Right lobe of liver (tissue), 6 donors: ENCODE results near the gene PKD1. TPM values are rescaled to one million over a fixed set of nuclear protein-coding genes. Genes with fewer than 3 reads are reported as not detected.
"Not testable (repeated sequence)": the region's sequence is repeated elsewhere in the genome, so short reads cannot be mapped to it uniquely, and the experiment has no call there.

Source experiments
- ATAC-seq, 4 donors: fragments of 200-7000 bp; cut with Tn5 transposase; one replicate each; pipeline ENCODE4 v1.9.1; 2020; ENCODE audit warnings: mild to moderate bottlenecking in 4 of 4, moderate library complexity in 4 of 4
- DNase-seq, 3 donors: peaks; one replicate each; pipeline ENCODE4 v3.0.0-alpha.2; 2020
- H3K27ac ChIP-seq, 3 donors: fragments of 200-600 bp; one replicate each; pipeline ENCODE4 v1.8.0; 2022
- H3K27me3 ChIP-seq, 2 donors: fragments of 200-600 bp; one replicate each; pipeline ENCODE4 v1.8.0; 2022
- H3K36me3 ChIP-seq, 4 donors: fragments of 200-600 bp; sonication (generic) in 1 of 4; one replicate each; pipeline versions ENCODE4 v1.5.1 to v1.8.0; 2017 to 2022; ENCODE audit warnings: control low read depth in 1 of 4
- H3K4me1 ChIP-seq, 4 donors: fragments of 200-600 bp; sonication (generic) in 1 of 4; one replicate each; pipeline versions ENCODE4 v1.5.1 to v1.8.0; 2017 to 2022; ENCODE audit warnings: control low read depth in 1 of 4
- H3K4me3 ChIP-seq, 3 donors: fragments of 200-600 bp; one replicate each; pipeline ENCODE4 v1.8.0; 2022
- H3K9me3 ChIP-seq, 4 donors: fragments of 200-600 bp; sonication (generic) in 1 of 4; one replicate each; pipeline versions ENCODE4 v1.5.1 to v1.8.0; 2017 to 2022; ENCODE audit warnings: control low read depth in 1 of 4
- WGBS: methylation state at CpG from one replicate; pipeline ENCODE4 v1.1.6; 2018; ENCODE audit warnings: low coverage, low lambda C conversion rate; ENCODE audit not compliant: insufficient coverage; ENCODE audit errors: missing lambda C conversion rate; 5-methylcytosine and 5-hydroxymethylcytosine counted together
- intact Hi-C, 2 donors: fragments of 100-400 bp; cut with DNase I; formaldehyde crosslinking; loops; one replicate each; pipeline versions ENCODE4 v1.11.2 to v1.14.1; 2022
- total RNA-seq, 6 experiments: library from RNA; depleted of rRNA in 2 of 6; stranded (reverse); fragments of >200 nt in 2 of 6; fragmentation: NEBNext Ultra II Directional in 3 of 6; extraction: Animal tissue kit (Norgen Biotek cat#: 25700) in 3 of 6; gene quantifications; one replicate each; pipeline versions ENCODE4 v1.1.0 to v1.2.4, GENCODE V29; 2016 to 2023
- donor health status: DM: no; HTN: yes; CAD: no.
- donor health status: DM: no; HTN: no; CAD: no.
- donor health status: DM: no; HTN: no; CAD: no.
- donor health status: DM: no; HTN: yes; CAD: no.
- donor health status: DM: no; HTN: yes; CAD: no.

The PKD1 gene
- total RNA-seq, 6 experiments from 2014 or later = 28.5 to 58.2 (median 42.8) TPM

- peaks cover 0 to 18% (median 0%) of the 10 kb centered on the region in 4 donors for H3K36me3 ChIP-seq
- ATAC-seq, intact Hi-C loops, H3K4me1 ChIP-seq, H3K4me3 ChIP-seq, H3K27ac ChIP-seq, DNase-seq, H3K9me3 ChIP-seq, H3K27me3 ChIP-seq: not testable (repeated sequence)
- WGBS = no CpG with 5 or more reads among the region's 30 CpGs
These were observed 23.1 kb downstream of the PKD1 start for GRCh38 chr16:2112539-2113106.

- H3K27ac ChIP-seq, intact Hi-C loops, H3K4me1 ChIP-seq, H3K9me3 ChIP-seq, H3K27me3 ChIP-seq, H3K4me3 ChIP-seq, DNase-seq: not testable (repeated sequence)
- 90% methylated on average over 4 of the region's 65 CpGs for WGBS
- H3K36me3 ChIP-seq = peaks cover 0 to 18% (median 0%) of the 10 kb centered on the region in 4 donors
- ATAC-seq = peak in 1 of 4 donors; percentile 7
These were observed 24.0 kb downstream of the PKD1 start for GRCh38 chr16:2111412-2112335.

GRCh38 chr16:2111009-2111353 lies 24.7 kb downstream of the PKD1 start:
- DNase-seq, intact Hi-C loops, H3K27me3 ChIP-seq, H3K4me3 ChIP-seq, H3K9me3 ChIP-seq, H3K4me1 ChIP-seq, H3K27ac ChIP-seq: not testable (repeated sequence)
- WGBS = no CpG with 5 or more reads among the region's 36 CpGs
- peak in 1 of 4 donors; percentile 12 for ATAC-seq
- peaks cover 0 to 18% (median 0%) of the 10 kb centered on the region in 4 donors for H3K36me3 ChIP-seq

GRCh38 chr16:2110332-2111008 lies 25.2 kb downstream of the PKD1 start:
- H3K4me1 ChIP-seq, H3K27ac ChIP-seq, DNase-seq, H3K27me3 ChIP-seq, intact Hi-C loops, H3K4me3 ChIP-seq, H3K9me3 ChIP-seq: not testable (repeated sequence)
- no CpG with 5 or more reads among the region's 43 CpGs for WGBS
- ATAC-seq = peak in 3 of 4 donors; percentile 23 to 62 (median 41)
- peaks cover 0 to 18% (median 0%) of the 10 kb centered on the region in 4 donors for H3K36me3 ChIP-seq

GRCh38 chr16:2109872-2110271 lies 25.8 kb downstream of the PKD1 start:
- peak in 1 of 4 donors; percentile 14 for ATAC-seq
- H3K36me3 ChIP-seq = peaks cover 0 to 18% (median 0%) of the 10 kb centered on the region in 4 donors

GRCh38 chr16:2109271-2109580 lies 26.5 kb downstream of the PKD1 start:
- H3K4me1 ChIP-seq, intact Hi-C loops, H3K4me3 ChIP-seq, DNase-seq, ATAC-seq, H3K27ac ChIP-seq, H3K9me3 ChIP-seq, H3K27me3 ChIP-seq: not testable (repeated sequence)
- 80% methylated on average over 1 of the region's 25 CpGs for WGBS
- peaks cover 0 to 18% (median 0%) of the 10 kb centered on the region in 4 donors for H3K36me3 ChIP-seq

More at GRCh38 chr16:2109872-2110271, 25.8 kb downstream of the PKD1 start:
- H3K4me1 ChIP-seq, DNase-seq, H3K27ac ChIP-seq, H3K9me3 ChIP-seq, H3K4me3 ChIP-seq, intact Hi-C loops, H3K27me3 ChIP-seq: not testable (repeated sequence)
- no CpG with 5 or more reads among the region's 23 CpGs for WGBS

GRCh38 chr16:2108446-2109270 lies 27.0 kb downstream of the PKD1 start:
- H3K9me3 ChIP-seq, H3K4me3 ChIP-seq, intact Hi-C loops, H3K4me1 ChIP-seq, H3K27me3 ChIP-seq, H3K27ac ChIP-seq, DNase-seq: not testable (repeated sequence)
- ATAC-seq = peak in 2 of 4 donors; percentile 10 to 11
- peaks cover 0 to 18% (median 0%) of the 10 kb centered on the region in 4 donors for H3K36me3 ChIP-seq
- 91% methylated on average over 4 of the region's 73 CpGs for WGBS

GRCh38 chr16:2107791-2108125 lies 27.9 kb downstream of the PKD1 start:
- H3K27me3 ChIP-seq, DNase-seq, H3K27ac ChIP-seq, intact Hi-C loops, H3K4me3 ChIP-seq, H3K4me1 ChIP-seq, H3K9me3 ChIP-seq: not testable (repeated sequence)
- H3K36me3 ChIP-seq = peaks cover 0 to 24% (median 0%) of the 10 kb centered on the region in 4 donors
- no CpG with 5 or more reads among the region's 23 CpGs for WGBS
- peak in 2 of 4 donors; percentile 9 to 11 for ATAC-seq

GRCh38 chr16:2107121-2107790 lies 28.4 kb downstream of the PKD1 start:
- H3K4me3 ChIP-seq, H3K9me3 ChIP-seq, intact Hi-C loops, H3K4me1 ChIP-seq, H3K27ac ChIP-seq, DNase-seq, H3K27me3 ChIP-seq: not testable (repeated sequence)
- H3K36me3 ChIP-seq = peaks cover 0 to 24% (median under 1%) of the 10 kb centered on the region in 4 donors
- ATAC-seq = peak in 1 of 4 donors; percentile 4
- 70% methylated on average over 4 of the region's 17 CpGs for WGBS

GRCh38 chr16:2106211-2106610 lies 29.5 kb downstream of the PKD1 start:
- ATAC-seq, H3K27me3 ChIP-seq, H3K9me3 ChIP-seq, H3K4me3 ChIP-seq, DNase-seq, H3K4me1 ChIP-seq, intact Hi-C loops, H3K27ac ChIP-seq: not testable (repeated sequence)
- WGBS = no CpG with 5 or more reads among the region's 38 CpGs
- H3K36me3 ChIP-seq = peaks cover 0 to 23% (median 1%) of the 10 kb centered on the region in 4 donors
